Globus pallidus (tissue), 1 donor: ENCODE data around the gene GNRH2.
"Not testable (repeated sequence)": the region's sequence is repeated elsewhere in the genome, so short reads cannot be mapped to it uniquely, and the experiment has no call there.

Source experiments
- DNase-seq: peaks from one replicate; pipeline ENCODE4 v3.0.0-alpha.2; 2015; ENCODE audit warnings: low spot score

GNRH2 gene

GRCh38 chr20:3042625-3043024 is 797 bp upstream of the GNRH2 start:
- no peak for DNase-seq

GRCh38 chr20:3044336-3044965 is 1.0 kb downstream of the GNRH2 start:
- DNase-seq = no peak

GRCh38 chr20:3045042-3045815 is 1.8 kb downstream of the GNRH2 start:
- no peak for DNase-seq

GRCh38 chr20:3045816-3046676 is 2.6 kb downstream of the GNRH2 start, which contains the start of gene MRPS26:
Gene MRPS26, plus strand, starts transcription at chr20:3046052. Its CDS starts 17 bp downstream, at chr20:3046069.
- peak; percentile 87 for DNase-seq

- no peak for DNase-seq
Measured at GRCh38 chr20:3046677-3047462, 3.4 kb downstream of the GNRH2 start.

GRCh38 chr20:3047486-3048419 is 4.3 kb downstream of the GNRH2 start:
- DNase-seq = no peak

- no peak for DNase-seq
Measured at GRCh38 chr20:3051385-3052019, 8.1 kb downstream of the GNRH2 start.

- DNase-seq = no peak
Measured at GRCh38 chr20:3059489-3059888, 16.1 kb downstream of the GNRH2 start.

GRCh38 chr20:3064119-3064518 is 20.7 kb downstream of the GNRH2 start:
- not testable (repeated sequence) for DNase-seq

GRCh38 chr20:3067139-3068014 is 24.0 kb downstream of the GNRH2 start:
- DNase-seq = no peak

GRCh38 chr20:3068075-3068474 is 24.7 kb downstream of the GNRH2 start:
- no peak for DNase-seq

- DNase-seq = no peak
Measured at GRCh38 chr20:3068986-3069900, 25.8 kb downstream of the GNRH2 start.

GRCh38 chr20:3070725-3071124 is 27.3 kb downstream of the GNRH2 start:
- no peak for DNase-seq

GRCh38 chr20:3071266-3071609 is 27.8 kb downstream of the GNRH2 start:
- DNase-seq = no peak

- no peak for DNase-seq
Measured at GRCh38 chr20:3071610-3072529, 28.4 kb downstream of the GNRH2 start, which contains the start of gene OXT. Gene OXT, plus strand, starts transcription at chr20:3071620. Its CDS starts 36 bp downstream, at chr20:3071656.

GRCh38 chr20:3072530-3073250 is 29.3 kb downstream of the GNRH2 start:
- no peak for DNase-seq
